ENCODE data around the gene HSPB6. TPM values are rescaled to one million over a fixed set of nuclear protein-coding genes. Genes with fewer than 3 reads are reported as not detected.

The HSPB6 gene
- total and polyA plus RNA-seq, 4 donors: 2.7 to 17.7 (median 5.6) TPM

DNA sequence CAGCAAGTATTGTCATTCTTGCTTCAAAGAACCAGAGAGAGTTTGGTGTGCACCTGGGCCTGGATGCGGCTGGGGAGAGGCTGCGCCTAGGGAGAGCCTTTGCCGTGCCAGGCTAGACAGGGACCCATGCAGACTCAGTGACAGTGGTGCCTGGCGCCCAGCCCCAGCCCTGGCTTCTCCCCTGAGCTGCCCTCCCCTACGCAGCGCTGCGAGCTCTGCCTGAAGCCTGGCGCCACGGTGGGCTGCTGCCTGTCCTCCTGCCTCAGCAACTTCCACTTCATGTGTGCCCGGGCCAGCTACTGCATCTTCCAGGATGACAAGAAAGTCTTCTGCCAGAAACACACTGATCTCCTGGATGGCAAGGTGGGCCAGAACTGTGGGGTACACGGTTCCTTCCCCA is 27.1 kb downstream of the HSPB6 start:
- H3K4me3 ChIP-seq (ENCODE audit: low read depth in 1 of 3, low read length in 3 of 3): no peak overlapping the region
- no peak for DNase-seq (ENCODE audit: low spot score)
- H3K9me3 ChIP-seq (ENCODE audit: control insufficient read depth in 4 of 4, low read length in 3 of 4): no peaks in the 10 kb centered on the region
- no peaks in the 10 kb centered on the region for H3K4me1 ChIP-seq (ENCODE audit: control insufficient read depth in 4 of 4, insufficient read depth in 4 of 4, low read length in 3 of 4)
- H3K27me3 ChIP-seq (ENCODE audit: control insufficient read depth in 4 of 4, insufficient read depth in 4 of 4, low read length in 3 of 4): no peaks in the 10 kb centered on the region
- H3K36me3 ChIP-seq (ENCODE audit: control insufficient read depth in 4 of 4, insufficient read depth in 3 of 4, low read depth in 1 of 4, low read length in 3 of 4): peaks cover 57 to 95% (median 69%) of the 10 kb centered on the region in 4 donors
- whole genome bisulfite sequencing: 97% methylated on average over 11 of the region's 11 CpGs
- TF ChIP-seq, protein P1, sequence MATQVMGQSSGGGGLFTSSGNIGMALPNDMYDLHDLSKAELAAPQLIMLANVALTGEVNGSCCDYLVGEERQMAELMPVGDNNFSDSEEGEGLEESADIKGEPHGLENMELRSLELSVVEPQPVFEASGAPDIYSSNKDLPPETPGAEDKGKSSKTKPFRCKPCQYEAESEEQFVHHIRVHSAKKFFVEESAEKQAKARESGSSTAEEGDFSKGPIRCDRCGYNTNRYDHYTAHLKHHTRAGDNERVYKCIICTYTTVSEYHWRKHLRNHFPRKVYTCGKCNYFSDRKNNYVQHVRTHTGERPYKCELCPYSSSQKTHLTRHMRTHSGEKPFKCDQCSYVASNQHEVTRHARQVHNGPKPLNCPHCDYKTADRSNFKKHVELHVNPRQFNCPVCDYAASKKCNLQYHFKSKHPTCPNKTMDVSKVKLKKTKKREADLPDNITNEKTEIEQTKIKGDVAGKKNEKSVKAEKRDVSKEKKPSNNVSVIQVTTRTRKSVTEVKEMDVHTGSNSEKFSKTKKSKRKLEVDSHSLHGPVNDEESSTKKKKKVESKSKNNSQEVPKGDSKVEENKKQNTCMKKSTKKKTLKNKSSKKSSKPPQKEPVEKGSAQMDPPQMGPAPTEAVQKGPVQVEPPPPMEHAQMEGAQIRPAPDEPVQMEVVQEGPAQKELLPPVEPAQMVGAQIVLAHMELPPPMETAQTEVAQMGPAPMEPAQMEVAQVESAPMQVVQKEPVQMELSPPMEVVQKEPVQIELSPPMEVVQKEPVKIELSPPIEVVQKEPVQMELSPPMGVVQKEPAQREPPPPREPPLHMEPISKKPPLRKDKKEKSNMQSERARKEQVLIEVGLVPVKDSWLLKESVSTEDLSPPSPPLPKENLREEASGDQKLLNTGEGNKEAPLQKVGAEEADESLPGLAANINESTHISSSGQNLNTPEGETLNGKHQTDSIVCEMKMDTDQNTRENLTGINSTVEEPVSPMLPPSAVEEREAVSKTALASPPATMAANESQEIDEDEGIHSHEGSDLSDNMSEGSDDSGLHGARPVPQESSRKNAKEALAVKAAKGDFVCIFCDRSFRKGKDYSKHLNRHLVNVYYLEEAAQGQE (IDR thresholded peaks at IDR 0.05): no peak
- TF ChIP-seq, protein P2, sequence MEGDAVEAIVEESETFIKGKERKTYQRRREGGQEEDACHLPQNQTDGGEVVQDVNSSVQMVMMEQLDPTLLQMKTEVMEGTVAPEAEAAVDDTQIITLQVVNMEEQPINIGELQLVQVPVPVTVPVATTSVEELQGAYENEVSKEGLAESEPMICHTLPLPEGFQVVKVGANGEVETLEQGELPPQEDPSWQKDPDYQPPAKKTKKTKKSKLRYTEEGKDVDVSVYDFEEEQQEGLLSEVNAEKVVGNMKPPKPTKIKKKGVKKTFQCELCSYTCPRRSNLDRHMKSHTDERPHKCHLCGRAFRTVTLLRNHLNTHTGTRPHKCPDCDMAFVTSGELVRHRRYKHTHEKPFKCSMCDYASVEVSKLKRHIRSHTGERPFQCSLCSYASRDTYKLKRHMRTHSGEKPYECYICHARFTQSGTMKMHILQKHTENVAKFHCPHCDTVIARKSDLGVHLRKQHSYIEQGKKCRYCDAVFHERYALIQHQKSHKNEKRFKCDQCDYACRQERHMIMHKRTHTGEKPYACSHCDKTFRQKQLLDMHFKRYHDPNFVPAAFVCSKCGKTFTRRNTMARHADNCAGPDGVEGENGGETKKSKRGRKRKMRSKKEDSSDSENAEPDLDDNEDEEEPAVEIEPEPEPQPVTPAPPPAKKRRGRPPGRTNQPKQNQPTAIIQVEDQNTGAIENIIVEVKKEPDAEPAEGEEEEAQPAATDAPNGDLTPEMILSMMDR (IDR thresholded peaks at IDR 0.05; ENCODE audit: low read depth, low read length, missing input control): no peak
- TF ChIP-seq, protein P3, sequence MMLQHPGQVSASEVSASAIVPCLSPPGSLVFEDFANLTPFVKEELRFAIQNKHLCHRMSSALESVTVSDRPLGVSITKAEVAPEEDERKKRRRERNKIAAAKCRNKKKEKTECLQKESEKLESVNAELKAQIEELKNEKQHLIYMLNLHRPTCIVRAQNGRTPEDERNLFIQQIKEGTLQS (IDR thresholded peaks at IDR 0.05): no peak
- TF ChIP-seq EGR1 (IDR thresholded peaks at IDR 0.05; ENCODE audit: low read depth in 2 of 2) (no peak), JUND (IDR thresholded peaks at IDR 0.05) (no peak), NR2F2 (IDR thresholded peaks at IDR 0.05) (no peak), HNF4A (conservative IDR thresholded peaks at IDR 0.05) (no peak), YY1 (IDR thresholded peaks at IDR 0.05) (no peak), FOXA1 (IDR thresholded peaks at IDR 0.05) (no peak), HNF4G (IDR thresholded peaks at IDR 0.05) (no peak), TAF1 (conservative IDR thresholded peaks at IDR 0.05) (no peak), GABPA (IDR thresholded peaks at IDR 0.05 in 1 of 2, conservative IDR thresholded peaks at IDR 0.05 in 1 of 2) (no peak), RXRA (IDR thresholded peaks at IDR 0.05) (no peak), FOXA2 (IDR thresholded peaks at IDR 0.05) (no peak), RAD21 (IDR thresholded peaks at IDR 0.05) (no peak)
- TF ChIP-seq, protein P4, sequence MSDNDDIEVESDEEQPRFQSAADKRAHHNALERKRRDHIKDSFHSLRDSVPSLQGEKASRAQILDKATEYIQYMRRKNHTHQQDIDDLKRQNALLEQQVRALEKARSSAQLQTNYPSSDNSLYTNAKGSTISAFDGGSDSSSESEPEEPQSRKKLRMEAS (IDR thresholded peaks at IDR 0.05): no peak
- TF ChIP-seq, protein P5, sequence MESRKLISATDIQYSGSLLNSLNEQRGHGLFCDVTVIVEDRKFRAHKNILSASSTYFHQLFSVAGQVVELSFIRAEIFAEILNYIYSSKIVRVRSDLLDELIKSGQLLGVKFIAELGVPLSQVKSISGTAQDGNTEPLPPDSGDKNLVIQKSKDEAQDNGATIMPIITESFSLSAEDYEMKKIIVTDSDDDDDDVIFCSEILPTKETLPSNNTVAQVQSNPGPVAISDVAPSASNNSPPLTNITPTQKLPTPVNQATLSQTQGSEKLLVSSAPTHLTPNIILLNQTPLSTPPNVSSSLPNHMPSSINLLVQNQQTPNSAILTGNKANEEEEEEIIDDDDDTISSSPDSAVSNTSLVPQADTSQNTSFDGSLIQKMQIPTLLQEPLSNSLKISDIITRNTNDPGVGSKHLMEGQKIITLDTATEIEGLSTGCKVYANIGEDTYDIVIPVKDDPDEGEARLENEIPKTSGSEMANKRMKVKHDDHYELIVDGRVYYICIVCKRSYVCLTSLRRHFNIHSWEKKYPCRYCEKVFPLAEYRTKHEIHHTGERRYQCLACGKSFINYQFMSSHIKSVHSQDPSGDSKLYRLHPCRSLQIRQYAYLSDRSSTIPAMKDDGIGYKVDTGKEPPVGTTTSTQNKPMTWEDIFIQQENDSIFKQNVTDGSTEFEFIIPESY (IDR thresholded peaks at IDR 0.05): no peak
- no peak overlapping the region for H3K27ac ChIP-seq (ENCODE audit: low read depth in 1 of 2, low read length in 2 of 2)
- H3K9ac ChIP-seq (ENCODE audit: low read depth in 1 of 2, low read length in 2 of 2): no peak overlapping the region
